Hematopoietic multipotent progenitor cell treated with erythropoietin and hydrocortisone succinate and interleukin-3 and kit ligand, for 6 days (in vitro differentiated cells): ENCODE results near the gene DRG2.

Source experiments
- DNase-seq: peaks from one replicate; pipeline ENCODE4 v3.0.0-alpha.2; 2015

DRG2 gene

DNA sequence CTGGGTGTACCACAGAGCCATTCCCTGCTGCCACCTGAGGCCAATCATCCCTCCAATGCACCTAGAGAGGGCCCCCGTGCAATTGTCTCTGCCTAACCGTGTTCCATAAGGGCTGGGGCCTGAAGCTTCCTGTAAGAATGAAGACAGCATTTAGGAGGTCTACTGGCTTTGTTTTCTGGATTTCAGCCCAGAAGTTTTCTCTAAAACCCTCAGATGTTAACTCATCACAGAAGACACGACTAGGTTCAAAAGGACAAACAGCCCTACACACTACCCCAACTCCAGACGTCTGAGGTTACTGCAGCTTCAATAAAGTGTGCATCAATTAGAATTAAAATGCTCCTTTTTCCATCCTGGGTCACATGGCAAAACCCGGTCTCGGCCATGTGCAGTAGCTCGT lies 10.8 kb upstream of the DRG2 start:
- no peak for DNase-seq

DNA sequence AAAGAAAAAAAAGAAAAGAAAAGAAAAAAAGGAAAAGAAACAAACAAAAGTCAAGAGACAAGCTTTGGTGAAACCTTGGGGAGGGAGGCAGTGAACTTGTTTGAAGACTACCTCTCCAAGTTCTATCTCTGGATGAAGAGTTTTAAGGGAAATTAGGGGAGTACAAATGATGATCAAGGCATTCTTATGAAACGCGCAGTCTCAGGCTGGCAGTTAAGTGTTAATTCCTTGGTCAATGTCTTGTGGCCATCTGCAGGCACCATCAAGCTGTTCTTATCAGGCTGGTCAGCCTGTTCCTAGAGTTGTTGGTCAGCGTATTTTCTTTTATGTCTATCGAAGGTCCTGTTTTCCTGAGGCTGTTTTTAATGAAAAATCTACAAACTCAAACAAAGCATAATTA lies 8.2 kb upstream of the DRG2 start:
- DNase-seq, result no peak

DNA sequence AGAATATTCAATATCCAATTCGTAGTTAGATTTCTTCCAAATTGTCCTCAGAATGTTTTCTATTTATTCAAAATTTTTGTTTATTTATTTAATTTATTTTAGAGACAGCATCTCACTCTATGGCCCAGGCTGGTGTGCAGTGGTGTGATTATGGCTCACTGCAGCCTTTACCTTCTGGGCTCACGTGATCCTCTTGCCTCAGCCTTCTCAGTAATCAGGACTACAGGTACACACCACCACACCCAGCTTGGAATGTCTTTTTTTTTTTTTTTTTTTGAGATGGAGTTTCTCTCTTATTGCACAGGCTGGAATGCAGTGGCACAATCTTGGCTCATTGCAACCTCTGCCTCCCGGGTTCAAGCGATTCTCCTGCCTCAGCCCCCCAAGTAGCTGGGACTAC lies 3.5 kb upstream of the DRG2 start:
- no peak for DNase-seq

DNA sequence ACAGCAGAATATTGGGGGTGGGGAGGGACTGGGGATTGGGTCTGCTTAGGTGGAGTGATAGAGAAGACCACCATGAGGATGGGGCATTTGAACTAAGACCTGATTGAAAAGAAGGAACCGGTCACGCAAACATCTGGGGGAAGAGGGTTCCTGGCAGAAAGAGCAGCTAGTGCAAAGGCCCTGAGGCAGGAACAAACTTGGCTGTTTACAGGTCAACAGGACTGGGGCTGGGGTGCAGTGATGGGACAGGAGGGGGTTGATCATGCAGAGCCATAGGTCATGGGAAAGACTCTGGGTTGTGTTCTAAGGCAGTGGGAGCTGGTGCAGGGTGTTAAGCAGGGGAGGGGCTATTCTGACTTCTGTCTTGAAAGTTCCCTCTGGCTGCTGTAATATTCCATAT lies 1.9 kb downstream of the DRG2 start:
- DNase-seq, result no peak

DNA sequence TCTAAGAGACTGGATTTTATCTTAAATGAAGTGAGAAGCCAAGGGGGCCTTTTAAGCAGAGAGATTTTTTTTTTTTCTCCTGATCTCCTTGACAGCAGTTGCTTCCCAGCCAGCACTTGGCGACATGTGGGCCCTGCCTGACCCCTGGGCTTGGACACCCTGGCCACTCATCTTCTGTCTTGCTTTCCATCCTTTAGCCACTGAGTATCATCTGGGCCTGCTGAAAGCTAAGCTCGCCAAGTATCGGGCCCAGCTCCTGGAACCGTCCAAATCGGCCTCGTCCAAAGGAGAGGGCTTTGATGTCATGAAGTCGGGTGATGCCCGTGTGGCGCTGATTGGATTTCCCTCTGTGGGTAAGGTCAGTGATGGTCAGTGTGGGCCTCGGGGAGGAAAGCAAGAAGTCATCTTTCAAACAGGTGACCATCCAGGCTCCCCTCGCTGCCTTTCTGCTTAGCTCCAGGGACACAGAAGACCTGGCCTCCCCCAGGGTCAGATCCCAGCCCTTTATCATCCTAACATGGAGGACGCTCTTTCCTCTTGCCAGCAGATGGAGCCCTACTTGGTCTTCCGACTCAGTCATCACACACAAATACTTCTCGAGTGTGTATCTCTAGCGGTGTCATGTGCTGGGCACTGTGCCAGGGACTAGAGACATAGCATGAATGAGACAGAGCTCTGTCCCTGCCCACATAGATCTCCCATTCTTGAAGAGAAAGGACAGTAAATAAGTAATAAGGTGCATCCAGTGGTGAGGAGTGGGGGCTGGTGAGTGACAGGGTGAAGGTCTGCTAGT lies 6.1 kb downstream of the DRG2 start:
- DNase-seq, result peak; percentile 95

DNA sequence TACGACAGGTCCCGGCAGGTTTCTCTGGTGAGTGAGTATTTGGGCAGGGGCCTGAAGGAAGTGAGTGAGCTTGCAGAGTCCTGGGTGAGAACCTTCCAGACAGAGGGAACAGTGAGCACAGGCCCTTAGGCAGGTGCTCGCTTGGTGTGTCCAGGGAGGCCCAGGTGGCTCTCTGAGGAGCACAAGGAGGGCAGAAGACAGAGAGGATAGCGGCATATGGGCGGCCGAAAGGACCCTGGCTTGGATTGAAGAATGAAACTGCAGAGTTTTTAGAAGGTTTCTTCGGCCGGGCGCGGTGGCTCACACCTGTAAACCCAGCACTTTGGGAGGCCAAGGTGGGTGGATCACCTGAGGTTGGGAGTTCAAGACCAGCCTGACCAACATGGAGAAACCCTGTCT lies 6.7 kb downstream of the DRG2 start:
- DNase-seq, result no peak

DNA sequence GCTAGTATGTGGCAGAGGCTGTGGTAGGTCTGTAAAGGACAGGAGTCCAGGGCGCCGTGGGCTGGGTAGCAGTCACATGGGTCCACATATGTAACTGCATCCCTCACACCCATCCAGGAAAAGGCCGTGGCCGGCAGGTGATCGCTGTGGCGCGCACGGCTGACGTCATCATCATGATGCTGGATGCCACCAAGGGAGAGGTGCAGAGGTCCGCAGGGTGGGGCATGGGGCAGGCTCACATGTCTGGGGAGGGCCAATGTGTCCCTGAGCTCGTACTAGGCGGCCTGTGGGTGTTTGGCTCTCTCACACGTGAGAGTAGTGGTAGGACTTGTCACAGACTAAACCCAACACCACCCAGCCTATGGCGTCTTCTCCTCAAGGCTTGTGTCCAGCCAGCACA lies 11.8 kb downstream of the DRG2 start:
- DNase-seq, result no peak

DNA sequence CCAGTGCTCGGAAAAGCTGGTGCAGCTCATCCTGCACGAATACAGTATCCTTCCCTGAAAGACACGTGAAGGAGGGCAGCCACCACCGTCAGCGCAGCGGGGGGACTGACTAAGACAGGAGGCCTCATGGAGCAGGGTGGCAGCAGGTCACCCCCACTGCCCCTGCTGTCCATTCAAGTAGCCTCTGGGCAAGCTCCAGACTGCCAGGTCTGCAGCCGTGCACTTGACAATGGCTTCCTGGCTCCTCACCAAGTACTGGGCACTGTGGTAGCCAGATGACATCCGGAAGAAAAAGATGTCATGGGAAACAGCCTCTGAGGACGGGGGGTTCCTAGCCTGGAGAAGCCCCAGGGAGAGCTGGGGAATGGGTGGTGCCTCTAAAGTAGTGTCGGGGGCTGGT lies 12.9 kb downstream of the DRG2 start:
- no peak for DNase-seq

DNA sequence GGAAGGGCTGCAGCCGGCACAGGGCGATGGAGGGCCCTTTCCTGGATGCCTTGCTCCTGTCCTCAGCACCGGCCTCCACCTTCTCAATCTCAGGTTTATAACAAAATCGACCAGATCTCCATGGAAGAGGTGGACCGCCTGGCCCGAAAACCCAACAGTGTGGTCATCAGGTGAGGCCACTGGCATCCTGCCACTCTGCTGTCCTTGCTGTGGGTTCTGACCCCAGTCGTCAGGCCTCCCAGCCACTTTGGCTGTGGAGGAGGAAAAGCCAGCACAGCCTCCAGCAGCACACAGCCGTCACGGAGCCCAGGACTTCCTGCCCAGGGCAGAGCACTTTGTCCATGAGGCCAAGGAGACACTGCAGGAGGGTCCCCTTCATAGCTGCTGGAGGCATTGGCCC lies 14.1 kb downstream of the DRG2 start:
- no peak for DNase-seq

DNA sequence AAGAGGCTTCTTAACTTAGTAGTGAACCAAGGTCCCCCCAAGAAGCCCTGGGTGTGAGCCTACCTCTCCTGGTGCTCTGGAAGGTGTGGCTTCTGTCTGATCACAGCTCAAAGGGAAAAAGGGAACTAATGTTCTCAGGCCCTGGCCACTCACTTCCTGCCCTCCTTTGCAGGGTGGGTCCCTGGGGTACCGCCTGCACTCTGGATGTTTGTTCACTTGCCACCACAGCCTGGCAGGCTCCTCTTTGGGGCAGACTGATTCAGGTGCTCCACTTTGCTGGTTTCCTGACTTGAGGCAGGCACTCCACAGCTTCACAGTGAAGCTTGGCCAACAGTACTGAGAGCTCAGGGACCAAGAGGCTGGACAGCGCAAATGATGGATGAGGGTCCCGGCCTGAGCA lies 14.9 kb downstream of the DRG2 start:
- peak; percentile 45 for DNase-seq

DNA sequence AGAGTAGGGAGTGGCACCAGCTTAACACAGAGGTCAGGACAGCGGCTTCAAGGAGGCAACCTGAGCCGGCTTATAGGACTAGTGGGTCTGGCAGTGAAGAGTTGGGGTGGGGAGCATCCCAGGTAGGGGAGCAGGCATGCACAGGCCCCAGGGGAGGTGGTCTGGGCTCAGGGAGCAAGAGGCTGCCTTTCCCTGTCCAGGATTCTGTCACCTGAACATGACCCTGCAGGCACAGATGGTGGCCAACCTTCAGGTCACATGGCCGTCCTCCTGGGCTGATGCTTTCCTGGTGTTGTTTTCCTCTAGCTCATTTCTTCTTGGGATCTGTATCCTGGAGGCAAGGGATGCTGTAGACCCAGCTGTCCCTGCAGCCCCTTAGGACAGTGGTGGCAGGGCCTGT lies 17.3 kb downstream of the DRG2 start:
- no peak for DNase-seq

DNA sequence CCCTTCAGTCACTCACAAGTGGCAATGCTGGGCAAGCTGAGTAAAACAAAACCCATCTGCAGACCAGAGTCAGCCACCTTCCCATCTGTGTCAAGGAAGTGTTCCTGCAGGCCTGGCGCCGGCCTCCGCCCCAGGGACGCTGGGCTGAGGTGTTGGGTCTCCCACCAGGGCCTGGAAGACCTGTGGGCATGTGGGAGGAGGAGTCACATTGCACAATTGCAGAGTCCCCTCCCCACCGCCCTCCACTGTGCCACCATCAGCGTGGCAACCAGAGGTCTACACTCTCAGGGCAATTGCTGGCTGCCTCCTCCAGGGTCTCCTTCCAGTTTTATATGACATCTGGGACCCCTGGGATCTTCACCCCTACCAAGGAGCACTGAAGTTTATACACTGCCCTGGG lies 17.8 kb downstream of the DRG2 start:
- DNase-seq, result no peak

DNA sequence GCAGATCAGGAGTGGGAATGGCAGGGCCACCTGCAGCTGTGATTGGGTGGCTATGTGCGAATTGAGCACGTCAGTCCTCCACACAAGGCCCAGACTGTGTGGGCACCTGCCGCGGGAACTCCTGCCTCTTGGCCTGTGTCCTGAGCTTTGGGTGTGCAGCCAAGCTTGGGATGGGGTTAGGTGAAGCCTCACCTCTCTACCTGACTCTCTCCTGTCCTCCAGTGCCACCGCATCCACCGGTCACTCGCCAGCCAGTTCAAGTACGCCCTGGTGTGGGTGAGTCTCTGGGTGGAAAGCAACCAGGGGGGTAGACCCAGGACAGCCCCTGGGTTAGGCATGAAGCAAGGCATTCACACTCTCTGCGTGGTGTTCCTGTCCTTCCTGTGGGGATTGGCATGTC lies 18.5 kb downstream of the DRG2 start:
- DNase-seq, result no peak

DNA sequence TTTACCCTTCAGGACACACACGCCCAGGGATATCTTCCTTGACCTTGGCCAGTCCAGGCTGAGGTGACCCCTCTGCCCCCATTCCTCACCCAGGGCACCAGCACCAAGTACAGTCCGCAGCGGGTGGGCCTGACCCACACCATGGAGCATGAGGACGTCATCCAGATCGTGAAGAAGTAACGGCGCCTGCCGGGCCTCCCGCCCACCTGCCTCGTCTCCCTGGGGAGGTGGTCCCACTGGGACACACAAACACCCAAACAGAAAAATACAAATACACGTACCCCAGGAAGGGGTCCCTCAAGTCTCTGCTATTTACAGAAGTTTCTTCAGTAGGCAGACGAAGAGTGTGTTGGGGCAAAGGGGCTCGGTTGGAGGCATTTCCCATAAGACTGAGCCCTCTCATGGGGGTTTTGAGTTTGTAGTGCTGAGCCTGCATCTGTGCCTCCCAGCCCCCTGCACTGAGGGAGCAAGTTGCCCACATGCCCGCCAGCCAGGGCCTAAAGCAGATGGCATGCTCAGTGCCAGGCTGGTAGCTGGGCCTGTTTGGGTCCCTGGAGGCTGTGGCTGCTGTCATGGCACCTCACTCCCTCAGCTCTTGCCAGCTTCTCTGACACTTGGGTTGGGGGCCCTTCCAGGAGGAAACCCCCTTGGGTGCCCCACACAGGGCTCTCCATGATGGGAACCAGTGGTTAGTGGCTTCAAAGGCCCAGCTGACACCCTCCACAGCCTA lies 19.5 kb downstream of the DRG2 start:
- DNase-seq, result no peak

DNA sequence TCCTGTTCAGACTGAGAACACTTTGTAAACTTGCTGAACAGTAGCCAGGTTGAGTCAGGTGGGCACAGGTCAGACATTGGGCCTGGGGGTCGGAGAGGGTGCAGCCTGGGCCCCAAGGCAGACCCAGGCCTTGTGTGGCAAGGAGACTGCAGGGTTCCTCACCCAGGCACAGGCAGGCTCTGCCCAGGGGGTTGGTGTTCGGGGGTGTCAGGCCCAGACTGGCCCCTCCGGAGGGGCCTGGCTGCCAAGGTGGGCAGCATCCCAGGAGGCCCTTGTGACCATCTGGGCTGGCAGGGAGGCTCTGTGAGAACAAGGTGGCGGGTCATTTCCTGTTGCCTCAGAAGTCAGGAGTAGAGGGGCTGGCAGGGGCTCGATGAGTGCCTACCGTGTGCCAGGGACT lies 20.2 kb downstream of the DRG2 start:
- no peak for DNase-seq

DNA sequence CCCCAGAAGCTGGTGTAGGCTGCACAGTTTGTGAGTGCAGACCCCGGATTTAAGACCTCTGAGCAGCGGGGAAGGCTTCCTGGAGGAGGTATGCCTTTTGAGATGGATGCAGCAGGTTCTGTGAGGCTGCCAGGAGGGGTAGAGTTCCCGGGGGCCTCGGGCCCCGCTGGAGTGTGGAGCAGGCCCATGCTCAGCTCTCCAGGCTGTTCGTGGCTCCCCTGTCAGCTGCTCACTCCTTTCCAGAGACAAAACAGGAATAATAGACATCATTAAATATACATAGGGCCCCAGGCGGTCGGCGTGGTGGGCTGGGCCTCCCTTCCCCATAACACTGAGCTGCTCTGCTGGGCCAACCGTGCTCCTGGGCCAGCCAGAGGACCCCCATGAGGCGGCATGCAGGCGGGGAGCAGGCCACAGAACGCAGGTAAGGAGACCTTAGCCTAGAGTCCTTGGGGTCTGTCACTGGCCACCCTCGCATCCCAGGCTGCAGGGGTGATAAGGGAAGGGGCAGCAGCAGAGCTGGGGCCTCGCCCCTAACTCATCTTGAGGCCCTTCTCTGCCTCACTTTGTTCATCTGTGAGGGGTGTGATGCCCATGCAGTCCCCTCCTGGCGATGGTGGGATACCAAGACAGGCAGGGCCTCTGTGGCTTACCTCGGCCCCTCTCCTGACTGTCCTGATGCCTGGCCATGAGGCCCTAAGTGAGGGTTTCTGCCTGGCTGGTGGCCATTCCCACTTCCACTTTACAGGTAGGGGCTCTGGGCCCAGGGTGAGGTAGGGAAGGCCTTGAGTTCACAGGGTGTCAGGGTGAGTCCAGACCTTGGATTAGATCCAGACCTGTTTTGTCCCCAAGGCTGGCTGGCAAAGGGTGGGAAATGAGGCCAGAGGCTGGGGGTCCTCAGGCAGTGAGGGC lies 20.9 kb downstream of the DRG2 start, which contains the start of gene MYO15A:
Gene MYO15A, plus strand, starts transcription at position 356 of the 912 bp plus-strand sequence. CDS start 10,045 bp downstream, outside the sequence.
- no peak for DNase-seq

DNA sequence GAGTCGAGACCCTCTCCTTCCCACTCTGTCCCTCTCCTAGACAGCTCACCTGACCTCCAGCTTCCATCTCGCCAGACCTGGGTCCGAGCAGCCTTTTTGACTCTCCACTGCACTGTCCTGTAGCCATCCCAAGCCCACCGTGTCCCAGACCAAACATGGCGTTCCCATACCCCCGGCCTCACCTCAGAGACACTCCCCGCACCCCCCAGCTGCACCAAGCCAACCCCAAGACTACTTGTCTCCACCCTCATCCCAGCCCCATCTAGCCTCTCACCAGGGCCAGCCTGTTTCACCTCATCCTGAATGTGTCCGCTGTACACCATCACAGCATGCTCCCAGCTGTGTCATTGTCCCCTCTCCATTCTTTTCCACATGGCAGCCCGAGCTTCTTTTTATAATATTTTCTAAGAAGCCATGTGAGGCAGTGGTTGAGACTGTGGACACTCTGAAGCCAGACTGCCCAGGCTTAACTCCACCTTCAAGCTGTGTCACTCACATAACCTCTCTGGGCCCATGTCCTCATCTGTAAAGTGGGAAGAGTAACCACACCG lies 22.3 kb downstream of the DRG2 start:
- DNase-seq, result no peak

DNA sequence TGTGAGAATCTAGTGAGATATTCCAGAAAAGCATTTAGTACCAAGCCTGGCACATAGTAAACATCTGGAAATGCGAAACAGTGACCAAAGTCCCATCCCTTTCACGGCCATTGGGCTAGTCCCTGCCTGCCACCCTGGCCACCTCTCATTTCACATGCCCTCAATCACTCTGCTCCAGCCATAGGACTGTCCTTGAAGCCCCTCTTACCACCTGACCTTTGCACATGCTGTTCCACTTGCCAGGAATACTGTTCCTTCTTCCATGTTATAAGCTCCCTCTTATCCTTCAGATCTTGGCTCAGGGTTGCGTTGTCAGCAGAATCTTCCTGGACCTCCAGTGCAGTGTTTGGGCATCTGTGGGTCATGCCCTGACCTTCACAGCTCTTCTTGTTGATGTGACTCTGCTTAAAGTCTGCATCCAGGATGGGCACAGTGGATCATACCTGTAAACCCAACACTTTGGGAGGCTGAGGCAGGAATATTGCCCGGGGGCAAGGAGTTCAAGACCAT lies 22.9 kb downstream of the DRG2 start:
- DNase-seq, result no peak

DNA sequence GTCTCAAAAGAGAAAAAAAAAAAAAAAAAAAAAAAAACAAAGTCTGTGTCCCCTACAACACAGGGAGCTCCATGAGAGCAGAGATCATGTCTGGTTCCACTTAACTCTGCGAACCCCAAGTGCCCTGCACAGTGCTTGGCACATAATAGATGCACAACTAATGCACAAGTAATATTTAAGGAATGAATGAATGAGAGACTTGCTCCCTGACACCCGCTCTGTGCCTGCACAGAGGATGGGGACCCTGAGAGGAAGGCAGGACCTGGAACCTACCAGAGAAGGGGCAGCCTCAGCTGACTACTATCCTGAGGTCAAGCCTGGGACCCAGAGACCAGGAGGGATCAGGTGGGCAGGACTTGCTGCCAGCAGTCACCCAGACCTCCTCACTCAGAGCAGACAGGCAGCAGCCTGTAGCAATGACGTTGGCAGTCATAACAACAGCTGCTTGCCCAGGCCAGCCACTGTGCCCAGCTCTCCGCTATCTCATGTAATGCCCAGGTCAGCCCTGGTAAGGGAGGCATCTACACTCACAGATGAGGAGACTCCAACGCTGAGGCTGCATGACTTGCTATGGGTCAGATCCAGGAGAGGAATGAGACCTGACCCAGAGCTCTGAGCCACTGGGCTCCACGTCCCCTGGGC lies 23.7 kb downstream of the DRG2 start:
- DNase-seq, result no peak

DNA sequence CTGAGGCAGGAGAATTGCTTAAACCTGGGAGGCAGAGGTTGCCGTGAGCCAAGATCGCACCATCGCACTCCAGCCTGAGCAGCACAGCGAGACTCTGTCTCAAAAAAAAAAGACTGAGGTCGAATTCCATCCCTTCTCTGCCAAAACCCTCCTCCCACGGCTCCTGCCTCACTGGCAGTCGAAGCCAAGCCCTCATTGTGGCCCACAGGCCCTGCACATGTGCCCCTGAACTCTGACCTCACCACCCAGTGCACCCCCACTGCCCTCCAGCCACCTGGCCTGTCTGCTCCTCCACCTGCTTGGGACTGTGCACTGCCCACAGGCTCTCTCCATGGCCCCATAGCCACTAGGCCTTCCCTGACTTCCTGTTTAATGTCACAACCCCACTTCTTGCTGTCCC lies 27.8 kb downstream of the DRG2 start:
- DNase-seq, result no peak

DNA sequence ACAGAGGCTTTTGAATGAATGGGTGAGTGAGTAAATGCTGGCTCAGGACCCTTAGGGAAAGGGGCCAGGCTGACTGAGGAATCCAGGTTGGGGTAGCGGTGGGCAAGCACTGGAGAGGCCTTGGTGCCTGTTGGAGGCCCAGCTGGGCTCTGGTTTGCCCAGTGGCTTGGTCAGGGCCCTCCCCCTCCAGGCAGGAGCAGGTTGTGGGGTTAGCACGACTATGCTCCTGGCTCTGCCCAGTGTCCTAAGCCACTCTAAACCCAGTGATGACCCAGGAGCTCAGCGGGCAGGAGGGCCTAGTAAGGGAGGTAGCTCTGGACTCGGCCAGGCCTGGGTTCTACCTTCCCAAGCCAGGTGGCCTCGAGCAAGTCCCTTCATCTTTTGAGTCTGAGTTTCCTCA lies 28.3 kb downstream of the DRG2 start:
- DNase-seq, result no peak

DNA sequence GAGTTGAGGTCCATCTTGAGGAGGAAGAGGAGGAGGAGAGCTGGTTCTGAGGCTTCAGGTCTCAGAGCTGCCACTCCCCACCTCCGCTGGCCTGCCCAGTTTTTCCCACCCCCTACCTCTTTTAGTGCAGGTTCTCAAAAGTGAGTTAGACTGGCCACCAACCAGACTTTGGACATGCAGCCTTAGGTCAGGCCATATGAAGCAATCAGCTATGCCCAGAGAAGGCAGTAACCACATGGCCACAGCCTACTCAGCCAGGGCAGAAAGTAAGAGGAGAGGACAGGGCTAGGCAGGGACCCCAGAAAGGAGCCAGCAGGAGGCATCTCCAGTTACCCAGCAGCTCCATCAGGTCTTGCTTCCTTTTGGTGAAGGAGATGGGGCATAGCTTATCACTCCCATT lies 29.8 kb downstream of the DRG2 start:
- no peak for DNase-seq
